PC-9 (cell line): Measurements from ENCODE around the gene PAGR1. TPM values are rescaled to one million over a fixed set of nuclear protein-coding genes. Genes with fewer than 3 reads are reported as not detected.

Experiments used
- BruUV-seq: library from RNA; stranded (reverse); fragments of 400-500 nt; replicated peaks from 2 replicates; lab custom pipeline; 2021; lab: Mats Ljungman, UMichigan
- CTCF ChIA-PET: fragments of 300-600 bp; sonication (Branson Sonifier 250); formaldehyde crosslinking; loops from one replicate; lab custom pipeline; 2022; ENCODE audit warnings: antibody characterized with exemption; lab: Charles Lee
- POLR2A ChIA-PET: fragments of 300-600 bp; sonication (Branson Sonifier 250); formaldehyde crosslinking; loops from one replicate; lab custom pipeline; 2022; ENCODE audit warnings: antibody characterized with exemption; ENCODE audit not compliant: unreplicated experiment; lab: Charles Lee
- DNase-seq, 2 experiments: peaks; one replicate each; pipeline versions ENCODE4 v3.0.0 to v3.0.0-alpha.2; 2015 to 2022; ENCODE audit warnings: mixed read lengths in 1 of 2
- H2AFZ ChIP-seq: fragments of 200-600 bp; sonication (generic); 2 replicates; pipeline ENCODE4 v1.8.1; 2017; ENCODE audit warnings: antibody characterized with exemption
- H3F3A ChIP-seq: fragments of 200-600 bp; sonication (generic); 2 replicates; pipeline ENCODE4 v1.8.1; 2017; ENCODE audit warnings: antibody characterized with exemption, mild to moderate bottlenecking, low read depth; ENCODE audit not compliant: insufficient read depth
- H3K27ac ChIP-seq: fragments of 200-600 bp; sonication (generic); 2 replicates; pipeline ENCODE4 v1.6.1; 2016; ENCODE audit warnings: mixed run types
- H3K27me3 ChIP-seq: fragments of 200-600 bp; sonication (generic); 2 replicates; pipeline ENCODE4 v1.6.1; 2016; ENCODE audit warnings: low read depth, mixed run types; ENCODE audit not compliant: insufficient read depth
- H3K36me3 ChIP-seq: fragments of 200-600 bp; sonication (generic); 2 replicates; pipeline ENCODE4 v1.6.1; 2016; ENCODE audit warnings: low read depth, mixed run types
- H3K4me1 ChIP-seq: fragments of 200-600 bp; sonication (generic); replicated peaks from 2 replicates; pipeline ENCODE4 v1.6.1; 2016; ENCODE audit warnings: mixed run types; ENCODE audit not compliant: insufficient read depth
- H3K4me2 ChIP-seq: fragments of 200-600 bp; sonication (generic); 2 replicates; pipeline ENCODE4 v1.6.1; 2017; ENCODE audit warnings: mixed run types
- H3K4me3 ChIP-seq: fragments of 200-600 bp; sonication (generic); 2 replicates; pipeline ENCODE4 v1.6.1; 2016; ENCODE audit warnings: mixed run types
- H3K79me2 ChIP-seq: fragments of 200-600 bp; sonication (generic); 2 replicates; pipeline ENCODE4 v1.6.1; 2017; ENCODE audit warnings: low read depth, mixed run types
- H3K9me2 ChIP-seq: fragments of 200-600 bp; sonication (generic); 2 replicates; pipeline ENCODE4 v1.8.1; 2017; ENCODE audit warnings: mild to moderate bottlenecking; ENCODE audit not compliant: insufficient read depth
- H3K9me3 ChIP-seq: fragments of 200-600 bp; sonication (generic); 2 replicates; pipeline ENCODE4 v1.8.1; 2016; ENCODE audit warnings: low read depth; ENCODE audit not compliant: insufficient read depth
- H4K20me1 ChIP-seq: fragments of 200-600 bp; sonication (generic); 2 replicates; pipeline ENCODE4 v1.8.1; 2017; ENCODE audit not compliant: insufficient read depth
- CTCF ChIP-seq: fragments of 200-600 bp; sonication (generic); conservative IDR thresholded peaks from 2 replicates; pipeline ENCODE4 v1.6.1; 2017; ENCODE audit warnings: mixed run types, antibody characterized with exemption, mild to moderate bottlenecking, moderate library complexity
- EZH2 ChIP-seq: fragments of 200-600 bp; sonication (generic); IDR thresholded peaks from 2 replicates; pipeline ENCODE4 v1.8.0; 2017; ENCODE audit warnings: antibody characterized with exemption, low read depth
- intact Hi-C: fragments of 100-400 bp; cut with micrococcal nuclease; formaldehyde crosslinking; loops from one replicate; pipeline ENCODE4 v1.10.0; 2022; ENCODE audit not compliant: unreplicated experiment
- total RNA-seq: library from RNA; stranded (reverse); gene quantifications from 2 replicates; pipeline ENCODE4 v1.2.3, GENCODE V29; 2021

PAGR1 gene
- total RNA-seq, 1 experiment from 2014 or later, result 27.5 TPM

GRCh38 chr16:29820271-29820701 is 4.3 kb downstream of the PAGR1 start, which contains the start of gene MVP:
MVP (plus strand) TSS chr16:29820462; CDS start chr16:29830550, 10,088 bp downstream.
- peaks cover 62% of the 10 kb centered on the region for H3K79me2 ChIP-seq
- peak within 1 kb of the TSS; percentile 77 for H3K27ac ChIP-seq
- peak in 1 of 2 experiments; percentile 69 for DNase-seq
- BruUV-seq, result no TSS peak
- H3K9me2 ChIP-seq, result no peaks in the 10 kb centered on the region
- intact Hi-C loops, result loop anchor here (2.0 to 5.0 kb wide), 2 partner anchors 43 to 77 kb away; partner anchors contain the start of genes CDIPT and SEZ6L2
- H3K4me2 ChIP-seq, result peak within 1 kb of the TSS; percentile 88
- ChIA-PET CTCF (interaction anchor here (1.0 to 1.7 kb wide), 2 partner anchors 28 to 212 kb away, joined by 3 to 18 read pairs; no protein-coding TSS in a partner anchor), POLR2A (interaction anchor here (0.5 to 1.5 kb wide), 4 partner anchors 9 to 730 kb away, joined by 3 to 10 read pairs (median 5); no protein-coding TSS in a partner anchor)
- peaks cover 64% of the 10 kb centered on the region; the same call in 1 of the 2 replicates for H3F3A ChIP-seq
- H3K9me3 ChIP-seq, result no peaks in the 10 kb centered on the region
- TF ChIP-seq CTCF, result no peak
- no peak for TF ChIP-seq EZH2
- no peaks in the 10 kb centered on the region for H3K36me3 ChIP-seq
- no peaks in the 10 kb centered on the region for H3K27me3 ChIP-seq
- H3K4me1 ChIP-seq, result peaks cover 68% of the 10 kb centered on the region
- no peaks in the 10 kb centered on the region for H4K20me1 ChIP-seq
- peak within 1 kb of the TSS; percentile 71 for H3K4me3 ChIP-seq
- H2AFZ ChIP-seq, result no peak within 1 kb of the TSS

GRCh38 chr16:29820730-29821642 is 5.0 kb downstream of the PAGR1 start:
- Histone ChIP-seq H3K9me3 (no peaks in the 10 kb centered on the region), H4K20me1 (no peaks in the 10 kb centered on the region), H3K4me2 (peak overlapping the region; percentile 88), H3K79me2 (peaks cover 66% of the 10 kb centered on the region), H3F3A (peaks cover 70% of the 10 kb centered on the region; the same call in 1 of the 2 replicates), H3K27me3 (no peaks in the 10 kb centered on the region), H3K27ac (peak overlapping the region; percentile 77), H3K9me2 (no peaks in the 10 kb centered on the region), H2AFZ (no peak overlapping the region), H3K4me3 (peak overlapping the region; percentile 71), H3K36me3 (no peaks in the 10 kb centered on the region), H3K4me1 (peaks cover 72% of the 10 kb centered on the region)
- POLR2A ChIA-PET, result interaction anchor here (0.5 to 1.5 kb wide), 4 partner anchors 14 to 152 kb away, joined by 4 to 32 read pairs (median 8); no protein-coding TSS in a partner anchor
- intact Hi-C loops, result loop anchor here (1.0 to 5.0 kb wide), 4 partner anchors 27 to 200 kb away; partner anchors contain the start of genes CDIPT and SEZ6L2
- CTCF ChIA-PET, result interaction anchor here (0.6 to 1.7 kb wide), 3 partner anchors 22 to 1529 kb away, joined by 3 to 18 read pairs (median 15); no protein-coding TSS in a partner anchor
- TF ChIP-seq CTCF, result no peak
- no peak for TF ChIP-seq EZH2
- TSS peak; percentile 71 for BruUV-seq
- peak; percentile 57 to 84 for DNase-seq

- intact Hi-C loops, result loop anchor here (1.0 to 5.0 kb wide), 4 partner anchors 27 to 200 kb away; partner anchors contain the start of genes CDIPT and SEZ6L2
- TF ChIP-seq CTCF, result no peak
- no peak for TF ChIP-seq EZH2
- Histone ChIP-seq H4K20me1 (no peaks in the 10 kb centered on the region), H3F3A (peaks cover 71% of the 10 kb centered on the region; the same call in 1 of the 2 replicates), H3K27ac (peak overlapping the region; percentile 77), H3K36me3 (no peaks in the 10 kb centered on the region), H3K27me3 (no peaks in the 10 kb centered on the region), H3K4me2 (peak overlapping the region; percentile 88), H3K9me2 (no peaks in the 10 kb centered on the region), H3K79me2 (peaks cover 68% of the 10 kb centered on the region), H3K4me1 (peaks cover 75% of the 10 kb centered on the region), H3K4me3 (peak overlapping the region; percentile 71; the same call in 1 of the 2 replicates), H2AFZ (no peak overlapping the region), H3K9me3 (no peaks in the 10 kb centered on the region)
- peak; percentile 70 to 84 for DNase-seq
- BruUV-seq, result TSS peak; percentile 14
- CTCF ChIA-PET, result interaction anchor here (0.9 kb wide), 1 partner anchor 21 kb away, joined by 3 read pairs; no protein-coding TSS in a partner anchor
- POLR2A ChIA-PET, result interaction anchor here (0.5 to 0.8 kb wide), 4 partner anchors 36 to 750 kb away, joined by 4 to 32 read pairs (median 6); no protein-coding TSS in a partner anchor
Observed at GRCh38 chr16:29821643-29822115, 5.7 kb downstream of the PAGR1 start.
